ENCODE results near the gene CYGB. TPM values are rescaled to one million over a fixed set of nuclear protein-coding genes. Genes with fewer than 3 reads are reported as not detected.
A peak's percentile ranks its signal among the peaks of the same experiment; 100 is the strongest.

CYGB gene
- polyA plus RNA-seq, 1 donor = 14.1 TPM

DNA sequence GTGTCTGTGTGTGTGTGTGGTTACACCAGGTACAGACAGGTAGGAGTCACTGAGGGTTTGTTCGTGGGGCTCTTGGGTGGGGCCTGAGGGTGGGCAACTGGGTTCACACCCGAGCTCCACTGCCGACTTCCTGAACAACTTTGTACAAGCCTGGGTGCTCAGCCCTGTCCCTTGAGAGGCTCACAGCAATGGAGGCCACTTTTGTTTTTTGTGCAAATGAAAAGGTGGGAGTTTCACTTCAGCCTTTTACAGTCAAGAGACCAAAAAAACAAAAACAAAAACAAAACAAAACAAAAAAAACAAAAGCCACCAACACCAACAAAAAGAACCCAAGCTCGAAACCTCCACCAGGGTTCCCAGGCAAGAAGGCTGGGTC lies 38.6 kb downstream of the CYGB start:
- no peak overlapping the region for H3K27ac ChIP-seq (ENCODE audit: low read length)
- WGBS (ENCODE audit: insufficient coverage, low lambda C conversion rate) = no CpG with 5 or more reads among the region's 4 CpGs
- H3K4me1 ChIP-seq (ENCODE audit: control insufficient read depth, insufficient read depth, low read length) = peaks cover 74% of the 10 kb centered on the region
- no peak for DNase-seq
- no peak overlapping the region for H3K4me3 ChIP-seq (ENCODE audit: low read length)
- H3K36me3 ChIP-seq (ENCODE audit: control insufficient read depth, insufficient read depth, low read length) = no peaks in the 10 kb centered on the region
- H3K9me3 ChIP-seq (ENCODE audit: control insufficient read depth, low read depth, low read length) = no peaks in the 10 kb centered on the region
- H3K27me3 ChIP-seq (ENCODE audit: control insufficient read depth, insufficient read depth, low read length) = no peaks in the 10 kb centered on the region

DNA sequence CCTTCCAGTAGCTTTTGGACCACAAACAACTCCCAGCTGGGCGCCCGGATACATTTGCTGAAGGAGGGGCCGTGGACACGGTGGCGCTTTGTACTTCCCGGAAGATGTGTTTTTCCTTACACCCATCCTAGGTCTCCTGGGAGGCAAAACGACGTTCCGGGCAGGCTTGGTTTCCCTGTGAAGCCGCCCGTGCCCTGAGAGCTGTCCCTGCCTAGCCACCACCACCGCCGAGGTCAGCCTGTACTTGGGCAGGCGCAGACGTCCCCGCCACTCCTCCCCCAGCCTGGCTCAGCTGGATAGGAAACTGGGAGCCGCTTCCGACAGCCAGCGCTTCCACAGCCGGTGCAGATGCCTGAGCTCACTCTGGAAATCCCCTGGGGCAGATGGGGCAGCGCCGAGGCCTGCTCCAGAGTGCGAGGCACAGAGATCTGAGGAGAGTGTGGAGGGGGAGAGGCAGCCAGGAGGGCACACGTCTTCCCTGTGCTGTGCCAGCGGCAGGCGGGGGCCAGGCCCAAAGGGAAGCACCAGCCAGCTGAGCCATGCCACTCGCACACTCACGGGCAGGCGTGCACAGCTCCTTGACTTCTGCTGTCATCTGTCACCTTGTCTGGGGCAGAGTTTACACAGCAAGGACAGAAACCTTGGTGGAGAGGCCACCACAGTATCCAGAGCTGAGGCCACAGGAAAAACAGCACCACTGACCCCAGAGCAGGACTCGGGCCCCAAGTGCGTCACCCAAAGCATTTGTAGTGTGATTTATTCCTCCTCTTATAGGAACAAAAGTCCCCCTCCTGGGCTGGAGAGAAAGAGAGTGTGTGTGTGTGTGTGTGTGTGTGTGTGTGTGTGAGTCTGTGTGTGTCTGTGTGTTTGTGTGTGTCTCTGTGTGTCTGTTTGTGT lies 39.3 kb downstream of the CYGB start:
- Histone ChIP-seq H3K4me3 (ENCODE audit: low read length) (no peak overlapping the region), H3K4me1 (ENCODE audit: control insufficient read depth, insufficient read depth, low read length) (peaks cover 80% of the 10 kb centered on the region)
- peak; percentile 57 to 66 for DNase-seq

GRCh38 chr17:76497699-76497978 lies 39.9 kb downstream of the CYGB start:
- DNase-seq = no peak
- H3K4me1 ChIP-seq (ENCODE audit: control insufficient read depth, insufficient read depth, low read length) = peaks cover 83% of the 10 kb centered on the region
- no peaks in the 10 kb centered on the region for H3K27me3 ChIP-seq (ENCODE audit: control insufficient read depth, insufficient read depth, low read length)
- no peaks in the 10 kb centered on the region for H3K36me3 ChIP-seq (ENCODE audit: control insufficient read depth, insufficient read depth, low read length)
- H3K9me3 ChIP-seq (ENCODE audit: control insufficient read depth, low read depth, low read length) = no peaks in the 10 kb centered on the region
- no CpG with 5 or more reads among the region's 2 CpGs for WGBS (ENCODE audit: insufficient coverage, low lambda C conversion rate)
- H3K27ac ChIP-seq (ENCODE audit: low read length) = peak overlapping the region; percentile 59
- H3K4me3 ChIP-seq (ENCODE audit: low read length) = no peak overlapping the region

More for the DNA sequence above, 39.3 kb downstream of the CYGB start:
- Histone ChIP-seq H3K27me3 (ENCODE audit: control insufficient read depth, insufficient read depth, low read length) (no peaks in the 10 kb centered on the region), H3K27ac (ENCODE audit: low read length) (peak overlapping the region; percentile 59), H3K9me3 (ENCODE audit: control insufficient read depth, low read depth, low read length) (no peaks in the 10 kb centered on the region), H3K36me3 (ENCODE audit: control insufficient read depth, insufficient read depth, low read length) (no peaks in the 10 kb centered on the region)
- WGBS (ENCODE audit: insufficient coverage, low lambda C conversion rate) = no CpG with 5 or more reads among the region's 31 CpGs

GRCh38 chr17:76496464-76496863 lies 41.0 kb downstream of the CYGB start:
- WGBS (ENCODE audit: insufficient coverage, low lambda C conversion rate) = no CpG with 5 or more reads among the region's 6 CpGs
- no peaks in the 10 kb centered on the region for H3K36me3 ChIP-seq (ENCODE audit: control insufficient read depth, insufficient read depth, low read length)
- no peaks in the 10 kb centered on the region for H3K9me3 ChIP-seq (ENCODE audit: control insufficient read depth, low read depth, low read length)
- no peak overlapping the region for H3K4me3 ChIP-seq (ENCODE audit: low read length)
- peak overlapping the region; percentile 45 for H3K27ac ChIP-seq (ENCODE audit: low read length)
- DNase-seq = no peak
- H3K27me3 ChIP-seq (ENCODE audit: control insufficient read depth, insufficient read depth, low read length) = no peaks in the 10 kb centered on the region
- H3K4me1 ChIP-seq (ENCODE audit: control insufficient read depth, insufficient read depth, low read length) = peaks cover 83% of the 10 kb centered on the region

- H3K4me1 ChIP-seq (ENCODE audit: control insufficient read depth, insufficient read depth, low read length) = peaks cover 89% of the 10 kb centered on the region
- H3K36me3 ChIP-seq (ENCODE audit: control insufficient read depth, insufficient read depth, low read length) = no peaks in the 10 kb centered on the region
- no peak overlapping the region for H3K4me3 ChIP-seq (ENCODE audit: low read length)
- no peaks in the 10 kb centered on the region for H3K27me3 ChIP-seq (ENCODE audit: control insufficient read depth, insufficient read depth, low read length)
- DNase-seq = peak; percentile 65 to 82
- WGBS (ENCODE audit: insufficient coverage, low lambda C conversion rate) = no CpG with 5 or more reads among the region's 16 CpGs
- H3K27ac ChIP-seq (ENCODE audit: low read length) = peak overlapping the region; percentile 45
- H3K9me3 ChIP-seq (ENCODE audit: control insufficient read depth, low read depth, low read length) = no peaks in the 10 kb centered on the region
Observed at GRCh38 chr17:76495663-76496400, 41.7 kb downstream of the CYGB start.

DNA sequence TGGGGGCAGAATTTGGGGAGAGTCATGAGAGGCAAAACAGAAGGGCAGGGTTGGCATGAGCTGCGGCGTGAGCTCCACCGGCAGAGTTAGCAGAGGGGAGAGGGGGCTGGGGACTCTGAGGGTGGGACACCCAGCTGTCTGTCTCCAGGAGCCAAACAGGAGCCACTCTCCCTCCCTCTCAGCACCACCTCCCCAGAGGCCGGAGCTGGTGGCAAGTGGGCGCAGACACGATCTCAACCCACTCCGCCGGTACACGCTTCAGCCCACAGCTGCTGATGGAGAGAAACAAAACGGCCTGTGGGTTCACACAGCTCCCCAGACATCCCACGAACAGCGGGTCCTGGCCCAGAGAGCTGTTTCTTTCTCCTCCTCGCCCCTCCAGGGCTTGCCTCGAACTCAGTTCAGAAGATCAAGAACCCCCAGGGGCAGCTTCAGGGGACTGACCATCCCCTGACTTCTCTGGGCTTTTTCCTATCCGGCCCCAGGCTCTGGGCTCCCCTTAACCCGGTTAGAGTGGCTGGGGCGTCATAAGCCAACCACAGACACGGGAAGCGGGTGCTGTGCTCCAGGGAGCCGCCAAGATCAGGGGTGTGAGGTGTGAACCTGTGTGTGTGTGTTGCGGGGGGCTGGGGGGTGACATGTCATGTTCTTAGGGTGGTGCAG lies 43.9 kb downstream of the CYGB start:
- DNase-seq = no peak
- WGBS (ENCODE audit: insufficient coverage, low lambda C conversion rate) = no CpG with 5 or more reads among the region's 21 CpGs
- no peaks in the 10 kb centered on the region for H3K9me3 ChIP-seq (ENCODE audit: control insufficient read depth, low read depth, low read length)
- H3K4me3 ChIP-seq (ENCODE audit: low read length) = no peak overlapping the region
- H3K27ac ChIP-seq (ENCODE audit: low read length) = peak overlapping the region; percentile 88
- no peaks in the 10 kb centered on the region for H3K27me3 ChIP-seq (ENCODE audit: control insufficient read depth, insufficient read depth, low read length)
- no peaks in the 10 kb centered on the region for H3K36me3 ChIP-seq (ENCODE audit: control insufficient read depth, insufficient read depth, low read length)
- H3K4me1 ChIP-seq (ENCODE audit: control insufficient read depth, insufficient read depth, low read length) = peaks cover 79% of the 10 kb centered on the region

- no CpG with 5 or more reads among the region's 15 CpGs for WGBS (ENCODE audit: insufficient coverage, low lambda C conversion rate)
- Histone ChIP-seq H3K4me3 (ENCODE audit: low read length) (peak overlapping the region; percentile 13), H3K9me3 (ENCODE audit: control insufficient read depth, low read depth, low read length) (no peaks in the 10 kb centered on the region), H3K27ac (ENCODE audit: low read length) (peak overlapping the region; percentile 88), H3K36me3 (ENCODE audit: control insufficient read depth, insufficient read depth, low read length) (no peaks in the 10 kb centered on the region), H3K4me1 (ENCODE audit: control insufficient read depth, insufficient read depth, low read length) (peaks cover 73% of the 10 kb centered on the region), H3K27me3 (ENCODE audit: control insufficient read depth, insufficient read depth, low read length) (no peaks in the 10 kb centered on the region)
- peak; percentile 85 to 93 for DNase-seq
Observed at GRCh38 chr17:76492989-76493501, 44.5 kb downstream of the CYGB start.

GRCh38 chr17:76492123-76492988 lies 45.2 kb downstream of the CYGB start:
- Histone ChIP-seq H3K4me3 (ENCODE audit: low read length) (peak overlapping the region; percentile 13), H3K27me3 (ENCODE audit: control insufficient read depth, insufficient read depth, low read length) (no peaks in the 10 kb centered on the region), H3K27ac (ENCODE audit: low read length) (peak overlapping the region; percentile 88), H3K4me1 (ENCODE audit: control insufficient read depth, insufficient read depth, low read length) (peaks cover 66% of the 10 kb centered on the region), H3K9me3 (ENCODE audit: control insufficient read depth, low read depth, low read length) (no peaks in the 10 kb centered on the region), H3K36me3 (ENCODE audit: control insufficient read depth, insufficient read depth, low read length) (no peaks in the 10 kb centered on the region)
- no CpG with 5 or more reads among the region's 11 CpGs for WGBS (ENCODE audit: insufficient coverage, low lambda C conversion rate)
- peak; percentile 76 to 92 for DNase-seq

DNA sequence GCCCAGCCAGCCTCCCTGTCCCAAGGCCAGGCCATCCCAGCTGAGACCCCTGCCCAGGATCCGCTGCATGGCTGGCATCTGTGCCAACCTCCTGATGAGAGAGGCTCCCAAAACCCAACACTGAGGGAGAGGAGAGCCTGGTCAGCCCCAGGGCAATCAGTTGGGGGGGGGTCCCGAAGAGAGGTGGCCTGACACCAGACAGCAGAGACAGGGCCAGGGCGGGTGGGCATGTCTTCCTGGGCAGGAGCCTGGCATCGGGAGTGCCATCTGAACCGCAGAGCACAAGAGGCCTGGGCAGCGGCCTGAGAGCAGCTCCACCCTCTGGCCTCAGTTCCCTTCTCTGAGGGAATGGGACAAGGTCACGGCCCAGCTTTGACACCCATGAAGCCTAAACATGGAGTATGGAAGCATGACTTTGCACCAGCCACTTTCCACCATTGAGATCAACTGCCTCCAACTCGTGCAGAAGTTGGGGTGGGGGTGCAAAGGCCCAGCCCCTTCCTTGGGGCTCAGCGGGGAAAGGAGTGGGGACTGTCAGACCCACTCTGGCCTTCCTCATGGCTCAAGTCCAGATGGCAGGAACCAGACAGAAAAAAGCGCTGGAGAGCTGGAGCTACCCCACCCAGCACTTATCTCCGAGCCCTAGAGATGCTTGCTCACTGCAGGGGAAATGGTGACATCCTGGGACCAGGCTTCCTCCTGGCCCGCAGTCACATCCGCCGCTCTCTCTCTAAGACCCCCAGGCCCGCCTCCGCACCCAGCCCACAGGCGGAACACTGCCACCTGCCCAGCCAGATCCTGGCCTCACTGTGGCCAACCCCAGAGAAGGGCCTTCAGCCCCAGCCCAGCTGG lies 46.0 kb downstream of the CYGB start:
- no CpG with 5 or more reads among the region's 17 CpGs for WGBS (ENCODE audit: insufficient coverage, low lambda C conversion rate)
- Histone ChIP-seq H3K27ac (ENCODE audit: low read length) (peak overlapping the region; percentile 88), H3K9me3 (ENCODE audit: control insufficient read depth, low read depth, low read length) (no peaks in the 10 kb centered on the region), H3K27me3 (ENCODE audit: control insufficient read depth, insufficient read depth, low read length) (no peaks in the 10 kb centered on the region), H3K4me3 (ENCODE audit: low read length) (no peak overlapping the region), H3K4me1 (ENCODE audit: control insufficient read depth, insufficient read depth, low read length) (peaks cover 60% of the 10 kb centered on the region), H3K36me3 (ENCODE audit: control insufficient read depth, insufficient read depth, low read length) (no peaks in the 10 kb centered on the region)
- DNase-seq = peak in 1 of 2 donors; percentile 39

All from large intestine (tissue), 3 donors.